ENCODE measurements around the gene RNF223.

DNA sequence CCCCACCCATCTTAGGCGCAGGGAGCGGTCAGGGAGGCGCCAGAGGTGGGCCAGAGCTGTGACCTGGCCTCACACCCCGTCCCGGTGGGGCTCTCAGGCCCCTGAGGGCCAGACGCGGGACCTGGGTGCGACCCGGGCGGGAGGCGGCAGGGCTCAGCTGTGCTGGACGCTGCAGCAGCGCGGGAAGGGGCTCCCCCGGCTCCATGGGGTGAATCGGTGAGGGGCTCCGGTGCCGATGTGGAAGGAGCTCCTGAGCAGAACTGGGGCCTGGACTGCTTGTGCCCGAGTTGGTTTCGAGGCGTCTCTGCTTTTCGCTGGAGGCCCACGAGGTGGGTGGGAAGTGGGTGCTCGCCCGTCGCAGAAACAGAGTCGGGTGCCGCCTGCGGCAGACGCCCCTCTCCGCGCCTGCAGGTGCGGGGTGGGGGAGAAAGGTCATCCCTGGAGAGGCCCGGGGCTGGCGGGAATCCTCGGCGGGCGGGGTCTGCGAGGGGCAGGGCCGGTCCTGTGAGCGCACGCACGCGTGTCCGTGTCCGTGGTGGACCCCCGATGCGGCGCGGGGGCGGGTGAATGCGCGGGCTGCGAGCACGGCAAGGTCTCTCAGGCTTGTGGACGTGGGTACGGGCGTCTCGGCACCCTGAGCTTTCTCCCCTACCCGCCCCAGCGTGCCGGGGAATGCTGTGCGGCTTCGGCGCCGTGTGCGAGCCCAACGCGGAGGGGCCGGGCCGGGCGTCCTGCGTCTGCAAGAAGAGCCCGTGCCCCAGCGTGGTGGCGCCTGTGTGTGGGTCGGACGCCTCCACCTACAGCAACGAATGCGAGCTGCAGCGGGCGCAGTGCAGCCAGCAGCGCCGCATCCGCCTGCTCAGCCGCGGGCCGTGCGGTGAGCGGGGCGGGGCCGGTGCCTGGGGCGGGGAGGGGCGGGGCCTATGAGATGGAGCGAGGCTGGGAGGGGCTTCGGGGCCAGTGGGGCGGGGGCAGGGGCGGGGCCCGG, 33.8 kb downstream of the RNF223 start:
- TF ChIP-seq FOXA1 (IDR thresholded peaks at IDR 0.05) (no peak), CTCF (IDR thresholded peaks at IDR 0.05; ENCODE audit: low read depth, low read length, missing input control) (peak; percentile 10), ZBTB33 (IDR thresholded peaks at IDR 0.05) (no peak), RXRA (IDR thresholded peaks at IDR 0.05) (no peak), JUND (IDR thresholded peaks at IDR 0.05) (no peak), RAD21 (IDR thresholded peaks at IDR 0.05) (no peak), MAX (IDR thresholded peaks at IDR 0.05) (no peak), HNF4A (conservative IDR thresholded peaks at IDR 0.05) (no peak)
- TF ChIP-seq, protein P1, sequence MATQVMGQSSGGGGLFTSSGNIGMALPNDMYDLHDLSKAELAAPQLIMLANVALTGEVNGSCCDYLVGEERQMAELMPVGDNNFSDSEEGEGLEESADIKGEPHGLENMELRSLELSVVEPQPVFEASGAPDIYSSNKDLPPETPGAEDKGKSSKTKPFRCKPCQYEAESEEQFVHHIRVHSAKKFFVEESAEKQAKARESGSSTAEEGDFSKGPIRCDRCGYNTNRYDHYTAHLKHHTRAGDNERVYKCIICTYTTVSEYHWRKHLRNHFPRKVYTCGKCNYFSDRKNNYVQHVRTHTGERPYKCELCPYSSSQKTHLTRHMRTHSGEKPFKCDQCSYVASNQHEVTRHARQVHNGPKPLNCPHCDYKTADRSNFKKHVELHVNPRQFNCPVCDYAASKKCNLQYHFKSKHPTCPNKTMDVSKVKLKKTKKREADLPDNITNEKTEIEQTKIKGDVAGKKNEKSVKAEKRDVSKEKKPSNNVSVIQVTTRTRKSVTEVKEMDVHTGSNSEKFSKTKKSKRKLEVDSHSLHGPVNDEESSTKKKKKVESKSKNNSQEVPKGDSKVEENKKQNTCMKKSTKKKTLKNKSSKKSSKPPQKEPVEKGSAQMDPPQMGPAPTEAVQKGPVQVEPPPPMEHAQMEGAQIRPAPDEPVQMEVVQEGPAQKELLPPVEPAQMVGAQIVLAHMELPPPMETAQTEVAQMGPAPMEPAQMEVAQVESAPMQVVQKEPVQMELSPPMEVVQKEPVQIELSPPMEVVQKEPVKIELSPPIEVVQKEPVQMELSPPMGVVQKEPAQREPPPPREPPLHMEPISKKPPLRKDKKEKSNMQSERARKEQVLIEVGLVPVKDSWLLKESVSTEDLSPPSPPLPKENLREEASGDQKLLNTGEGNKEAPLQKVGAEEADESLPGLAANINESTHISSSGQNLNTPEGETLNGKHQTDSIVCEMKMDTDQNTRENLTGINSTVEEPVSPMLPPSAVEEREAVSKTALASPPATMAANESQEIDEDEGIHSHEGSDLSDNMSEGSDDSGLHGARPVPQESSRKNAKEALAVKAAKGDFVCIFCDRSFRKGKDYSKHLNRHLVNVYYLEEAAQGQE (IDR thresholded peaks at IDR 0.05), result no peak

Measured in liver (tissue), 3 donors.